Measurements from ENCODE around the gene IFNK.

IFNK gene

GRCh38 chr9:27573634-27574590 is 49.8 kb downstream of the IFNK start:
- DNase-seq, result peak; percentile 96

Measured in CD4-positive, alpha-beta T cell treated with Interleukin-6 for 4 hours (primary cell).